HepG2 (cell line): ENCODE results near the gene HNRNPM. TPM values are rescaled to one million over a fixed set of nuclear protein-coding genes. Genes with fewer than 3 reads are reported as not detected.

ENCODE experiments used
- FOXJ3 ChIP-seq: sonication (generic); formaldehyde crosslinking; IDR thresholded peaks from 2 replicates; pipeline ENCODE4 v1.4.0; 2020; ENCODE audit warnings: missing genetic modification reagents, mild to moderate bottlenecking, borderline replicate concordance
- GABPB1 ChIP-seq: IDR thresholded peaks from 2 replicates; pipeline ENCODE4 v1.6.1; 2016; ENCODE audit warnings: mild to moderate bottlenecking, missing genetic modification reagents, moderate library complexity, missing compliant biosample characterization
- GTF3A ChIP-seq: sonication (generic); formaldehyde crosslinking; conservative IDR thresholded peaks from 2 replicates; pipeline ENCODE4 v1.4.0; 2020; ENCODE audit warnings: mild to moderate bottlenecking, missing genetic modification reagents
- KMT2A ChIP-seq: sonication (generic); formaldehyde crosslinking; IDR thresholded peaks from 2 replicates; pipeline ENCODE4 v1.4.0; 2020; ENCODE audit warnings: missing genetic modification reagents
- KMT2B ChIP-seq: IDR thresholded peaks from 2 replicates; pipeline ENCODE4 v1.6.1; 2016; ENCODE audit warnings: missing genetic modification reagents, missing compliant biosample characterization
- MAFG ChIP-seq: sonication (generic); formaldehyde crosslinking; IDR thresholded peaks from 2 replicates; pipeline ENCODE4 v1.5.1; 2020; ENCODE audit warnings: mild to moderate bottlenecking, missing genetic modification reagents
- MBNL3 ChIP-seq: fragments of 250-450 bp; sonication (Bioruptor Pico); conservative IDR thresholded peaks from 2 replicates; pipeline ENCODE4 v1.8.0; 2022; ENCODE audit warnings: mild to moderate bottlenecking, inconsistent platforms
- NBN ChIP-seq: fragments of 450-650 bp; conservative IDR thresholded peaks from 2 replicates; pipeline ENCODE4 v1.6.1; 2017
- NR1H2 ChIP-seq: sonication (generic); formaldehyde crosslinking; IDR thresholded peaks from 2 replicates; pipeline ENCODE4 v1.8.1; 2022; ENCODE audit warnings: low read depth, missing genetic modification reagents, borderline replicate concordance
- SOX6 ChIP-seq, 2 experiments: fragments of 450-650 bp in 1 of 2; sonication (generic) in 1 of 2; formaldehyde crosslinking in 1 of 2; IDR thresholded peaks; 2 replicates each; pipeline versions ENCODE4 v1.4.0 to v1.6.1; 2017 to 2020; ENCODE audit warnings: antibody characterized with exemption in 1 of 2, mild to moderate bottlenecking in 1 of 2, missing genetic modification reagents in 1 of 2
- TARDBP ChIP-seq: sonication (generic); formaldehyde crosslinking; IDR thresholded peaks from 2 replicates; pipeline ENCODE4 v1.8.0; 2022; ENCODE audit warnings: mild to moderate bottlenecking, missing genetic modification reagents
- TBX3 ChIP-seq: fragments of 450-650 bp; IDR thresholded peaks from 2 replicates; pipeline ENCODE4 v1.6.1; 2017; ENCODE audit warnings: antibody characterized with exemption, mild to moderate bottlenecking, inconsistent platforms, borderline replicate concordance
- THAP11 ChIP-seq: IDR thresholded peaks from 2 replicates; pipeline ENCODE4 v1.6.1; 2016; ENCODE audit warnings: missing biosample characterization, missing genetic modification reagents
- ZNF12 ChIP-seq: sonication (generic); formaldehyde crosslinking; IDR thresholded peaks from 2 replicates; pipeline ENCODE4 v1.5.0; 2020; ENCODE audit warnings: missing genetic modification reagents
- ZNF329 ChIP-seq: sonication (generic); formaldehyde crosslinking; IDR thresholded peaks from 2 replicates; pipeline ENCODE4 v1.9.0; 2021; ENCODE audit warnings: low read depth, mild to moderate bottlenecking, missing genetic modification reagents
- polyA plus RNA-seq, 8 experiments: library from polyadenylated mRNA; depleted of rRNA in 3 of 8; stranded (reverse) in 7 of 8; unstranded in 1 of 8; fragments of >200 nt; fragmentation: Illumina TruSeq in 4 of 8; extraction: Trizol in 4 of 8; gene quantifications; 2 replicates each; pipeline versions ENCODE4 v1.2.1 to v1.2.3, GENCODE V29; 2011 to 2016; ENCODE audit warnings: low read depth in 4 of 8, missing spikeins in 1 of 8, mixed read lengths in 1 of 8; ENCODE audit not compliant: insufficient read depth in 1 of 8
- total RNA-seq, 5 experiments: library from RNA; depleted of rRNA; stranded (reverse); fragments of >200 nt; fragmentation: Illumina TruSeq; extraction: Trizol; gene quantifications; 2 replicates each; pipeline ENCODE4 v1.2.3, GENCODE V29; 2016; ENCODE audit warnings: low read depth in 1 of 5
- TF ChIP-seq, protein P1 (sequence below): sonication (generic); formaldehyde crosslinking; IDR thresholded peaks from 2 replicates; pipeline ENCODE4 v1.4.0; 2020; ENCODE audit warnings: missing genetic modification reagents, borderline replicate concordance
- TF ChIP-seq, protein P2 (sequence below): sonication (generic); formaldehyde crosslinking; IDR thresholded peaks from 2 replicates; pipeline ENCODE4 v1.5.0; 2020; ENCODE audit warnings: missing genetic modification reagents
- TF ChIP-seq, protein P3 (sequence below): sonication (generic); formaldehyde crosslinking; IDR thresholded peaks from 2 replicates; pipeline ENCODE4 v1.8.1; 2023; ENCODE audit warnings: mild to moderate bottlenecking, missing genetic modification reagents
- TF ChIP-seq, protein P4 (sequence below): sonication (generic); formaldehyde crosslinking; IDR thresholded peaks from 2 replicates; pipeline ENCODE4 v1.4.0; 2020; ENCODE audit warnings: mild to moderate bottlenecking, low read depth, missing genetic modification reagents
- TF ChIP-seq, protein P5 (sequence below): sonication (generic); formaldehyde crosslinking; IDR thresholded peaks from 2 replicates; pipeline ENCODE4 v1.8.0; 2022; ENCODE audit warnings: mild to moderate bottlenecking, missing genetic modification reagents; ENCODE audit not compliant: insufficient replicate concordance

Gene HNRNPM
- total and polyA plus RNA-seq, 2 of the 13 experiments (the other 11 are each of a cell fraction or from before 2014, with no cell fraction given): 56.7 to 102 TPM

DNA sequence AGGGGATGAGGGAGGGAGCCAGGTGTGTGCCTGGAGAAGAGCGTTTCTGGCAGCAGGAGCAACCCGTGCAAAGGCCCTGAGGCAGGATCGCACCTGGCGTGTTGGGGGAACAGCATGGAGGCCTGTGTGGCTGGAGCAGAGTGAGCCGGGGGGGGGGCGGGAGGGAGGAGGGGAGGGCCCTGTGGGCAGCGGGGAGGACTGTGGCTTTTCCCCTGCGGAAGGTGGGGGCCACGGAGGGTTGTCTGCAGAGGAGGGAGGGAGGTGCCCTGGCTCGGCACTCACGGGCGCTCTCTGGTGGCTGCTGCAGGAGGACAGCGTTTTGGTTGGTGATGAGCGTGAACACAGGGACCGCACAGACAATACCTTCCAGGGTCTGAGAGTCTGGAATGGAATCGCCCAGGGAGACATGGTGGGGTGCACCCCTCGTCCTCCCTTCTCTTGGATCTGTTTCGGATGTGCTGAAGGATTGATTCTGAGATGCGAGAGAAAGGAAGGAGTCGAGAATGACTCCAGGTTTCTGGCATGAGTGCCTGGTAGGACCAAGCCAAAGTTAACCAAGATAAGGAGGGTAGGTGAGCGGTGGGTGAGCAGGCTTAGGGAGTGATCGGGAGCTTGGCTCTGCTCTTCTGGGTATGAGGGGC is 48.1 kb upstream of the HNRNPM start (continued):
- TF ChIP-seq, protein P1, sequence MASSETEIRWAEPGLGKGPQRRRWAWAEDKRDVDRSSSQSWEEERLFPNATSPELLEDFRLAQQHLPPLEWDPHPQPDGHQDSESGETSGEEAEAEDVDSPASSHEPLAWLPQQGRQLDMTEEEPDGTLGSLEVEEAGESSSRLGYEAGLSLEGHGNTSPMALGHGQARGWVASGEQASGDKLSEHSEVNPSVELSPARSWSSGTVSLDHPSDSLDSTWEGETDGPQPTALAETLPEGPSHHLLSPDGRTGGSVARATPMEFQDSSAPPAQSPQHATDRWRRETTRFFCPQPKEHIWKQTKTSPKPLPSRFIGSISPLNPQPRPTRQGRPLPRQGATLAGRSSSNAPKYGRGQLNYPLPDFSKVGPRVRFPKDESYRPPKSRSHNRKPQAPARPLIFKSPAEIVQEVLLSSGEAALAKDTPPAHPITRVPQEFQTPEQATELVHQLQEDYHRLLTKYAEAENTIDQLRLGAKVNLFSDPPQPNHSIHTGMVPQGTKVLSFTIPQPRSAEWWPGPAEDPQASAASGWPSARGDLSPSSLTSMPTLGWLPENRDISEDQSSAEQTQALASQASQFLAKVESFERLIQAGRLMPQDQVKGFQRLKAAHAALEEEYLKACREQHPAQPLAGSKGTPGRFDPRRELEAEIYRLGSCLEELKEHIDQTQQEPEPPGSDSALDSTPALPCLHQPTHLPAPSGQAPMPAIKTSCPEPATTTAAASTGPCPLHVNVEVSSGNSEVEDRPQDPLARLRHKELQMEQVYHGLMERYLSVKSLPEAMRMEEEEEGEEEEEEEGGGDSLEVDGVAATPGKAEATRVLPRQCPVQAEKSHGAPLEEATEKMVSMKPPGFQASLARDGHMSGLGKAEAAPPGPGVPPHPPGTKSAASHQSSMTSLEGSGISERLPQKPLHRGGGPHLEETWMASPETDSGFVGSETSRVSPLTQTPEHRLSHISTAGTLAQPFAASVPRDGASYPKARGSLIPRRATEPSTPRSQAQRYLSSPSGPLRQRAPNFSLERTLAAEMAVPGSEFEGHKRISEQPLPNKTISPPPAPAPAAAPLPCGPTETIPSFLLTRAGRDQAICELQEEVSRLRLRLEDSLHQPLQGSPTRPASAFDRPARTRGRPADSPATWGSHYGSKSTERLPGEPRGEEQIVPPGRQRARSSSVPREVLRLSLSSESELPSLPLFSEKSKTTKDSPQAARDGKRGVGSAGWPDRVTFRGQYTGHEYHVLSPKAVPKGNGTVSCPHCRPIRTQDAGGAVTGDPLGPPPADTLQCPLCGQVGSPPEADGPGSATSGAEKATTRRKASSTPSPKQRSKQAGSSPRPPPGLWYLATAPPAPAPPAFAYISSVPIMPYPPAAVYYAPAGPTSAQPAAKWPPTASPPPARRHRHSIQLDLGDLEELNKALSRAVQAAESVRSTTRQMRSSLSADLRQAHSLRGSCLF: no peak
- TF ChIP-seq THAP11 (no peak), ZNF329 (CRISPR knock-in tag) (no peak), FOXJ3 (CRISPR knock-in tag) (no peak), MBNL3 (CRISPR knock-in tag) (no peak), TBX3 (no peak), ZNF12 (CRISPR knock-in tag) (no peak), SOX6 (IDR thresholded peaks at IDR 0.05) (no peak), SOX6 (CRISPR knock-in tag; IDR thresholded peaks at IDR 0.05) (peak; percentile 41; the same call in 1 of the 2 replicates), NBN (no peak), TARDBP (no peak), MAFG (CRISPR knock-in tag) (no peak), NR1H2 (no peak), KMT2B (CRISPR knock-in tag) (no peak), GTF3A (CRISPR knock-in tag) (no peak), GABPB1 (CRISPR knock-in tag) (0 out of 2 replicates have a peak, but pooled peaks have one; percentile 24), KMT2A (CRISPR knock-in tag) (no peak)
- TF ChIP-seq, protein P2, sequence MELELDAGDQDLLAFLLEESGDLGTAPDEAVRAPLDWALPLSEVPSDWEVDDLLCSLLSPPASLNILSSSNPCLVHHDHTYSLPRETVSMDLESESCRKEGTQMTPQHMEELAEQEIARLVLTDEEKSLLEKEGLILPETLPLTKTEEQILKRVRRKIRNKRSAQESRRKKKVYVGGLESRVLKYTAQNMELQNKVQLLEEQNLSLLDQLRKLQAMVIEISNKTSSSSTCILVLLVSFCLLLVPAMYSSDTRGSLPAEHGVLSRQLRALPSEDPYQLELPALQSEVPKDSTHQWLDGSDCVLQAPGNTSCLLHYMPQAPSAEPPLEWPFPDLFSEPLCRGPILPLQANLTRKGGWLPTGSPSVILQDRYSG: no peak
- TF ChIP-seq, protein P3, sequence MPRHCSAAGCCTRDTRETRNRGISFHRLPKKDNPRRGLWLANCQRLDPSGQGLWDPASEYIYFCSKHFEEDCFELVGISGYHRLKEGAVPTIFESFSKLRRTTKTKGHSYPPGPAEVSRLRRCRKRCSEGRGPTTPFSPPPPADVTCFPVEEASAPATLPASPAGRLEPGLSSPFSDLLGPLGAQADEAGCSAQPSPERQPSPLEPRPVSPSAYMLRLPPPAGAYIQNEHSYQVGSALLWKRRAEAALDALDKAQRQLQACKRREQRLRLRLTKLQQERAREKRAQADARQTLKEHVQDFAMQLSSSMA (CRISPR knock-in tag): no peak
- TF ChIP-seq, protein P4, sequence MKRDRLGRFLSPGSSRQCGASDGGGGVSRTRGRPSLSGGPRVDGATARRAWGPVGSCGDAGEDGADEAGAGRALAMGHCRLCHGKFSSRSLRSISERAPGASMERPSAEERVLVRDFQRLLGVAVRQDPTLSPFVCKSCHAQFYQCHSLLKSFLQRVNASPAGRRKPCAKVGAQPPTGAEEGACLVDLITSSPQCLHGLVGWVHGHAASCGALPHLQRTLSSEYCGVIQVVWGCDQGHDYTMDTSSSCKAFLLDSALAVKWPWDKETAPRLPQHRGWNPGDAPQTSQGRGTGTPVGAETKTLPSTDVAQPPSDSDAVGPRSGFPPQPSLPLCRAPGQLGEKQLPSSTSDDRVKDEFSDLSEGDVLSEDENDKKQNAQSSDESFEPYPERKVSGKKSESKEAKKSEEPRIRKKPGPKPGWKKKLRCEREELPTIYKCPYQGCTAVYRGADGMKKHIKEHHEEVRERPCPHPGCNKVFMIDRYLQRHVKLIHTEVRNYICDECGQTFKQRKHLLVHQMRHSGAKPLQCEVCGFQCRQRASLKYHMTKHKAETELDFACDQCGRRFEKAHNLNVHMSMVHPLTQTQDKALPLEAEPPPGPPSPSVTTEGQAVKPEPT: no peak
- TF ChIP-seq, protein P5, sequence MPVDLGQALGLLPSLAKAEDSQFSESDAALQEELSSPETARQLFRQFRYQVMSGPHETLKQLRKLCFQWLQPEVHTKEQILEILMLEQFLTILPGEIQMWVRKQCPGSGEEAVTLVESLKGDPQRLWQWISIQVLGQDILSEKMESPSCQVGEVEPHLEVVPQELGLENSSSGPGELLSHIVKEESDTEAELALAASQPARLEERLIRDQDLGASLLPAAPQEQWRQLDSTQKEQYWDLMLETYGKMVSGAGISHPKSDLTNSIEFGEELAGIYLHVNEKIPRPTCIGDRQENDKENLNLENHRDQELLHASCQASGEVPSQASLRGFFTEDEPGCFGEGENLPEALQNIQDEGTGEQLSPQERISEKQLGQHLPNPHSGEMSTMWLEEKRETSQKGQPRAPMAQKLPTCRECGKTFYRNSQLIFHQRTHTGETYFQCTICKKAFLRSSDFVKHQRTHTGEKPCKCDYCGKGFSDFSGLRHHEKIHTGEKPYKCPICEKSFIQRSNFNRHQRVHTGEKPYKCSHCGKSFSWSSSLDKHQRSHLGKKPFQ: no peak
